H9 (cell line): ENCODE data around the gene MEGF9. TPM values are rescaled to one million over a fixed set of nuclear protein-coding genes. Genes with fewer than 3 reads are reported as not detected.

Experiments
- DNase-seq: peaks from one replicate; pipeline ENCODE4 v3.0.0-alpha.2; 2017
- H2AFZ ChIP-seq: one replicate; pipeline ENCODE4 v1.6.1; 2013; ENCODE audit warnings: mild to moderate bottlenecking, low read length, control low read depth, moderate library complexity
- H2AK5ac ChIP-seq: 2 replicates; pipeline ENCODE4 v1.6.1; 2013; ENCODE audit warnings: low read length, control low read depth, mixed read lengths; ENCODE audit not compliant: insufficient read length
- H2BK120ac ChIP-seq: one replicate; pipeline ENCODE4 v1.6.1; 2013; ENCODE audit warnings: low read depth, mild to moderate bottlenecking, low read length, control low read depth, inconsistent platforms; ENCODE audit not compliant: poor library complexity, severe bottlenecking
- H2BK12ac ChIP-seq: 2 replicates; pipeline ENCODE4 v1.6.1; 2013; ENCODE audit warnings: low read length, control low read depth, mixed read lengths, low read depth; ENCODE audit not compliant: insufficient read length
- H2BK15ac ChIP-seq: 2 replicates; pipeline ENCODE4 v1.6.1; 2013; ENCODE audit warnings: low read depth, low read length, control low read depth
- H2BK20ac ChIP-seq: one replicate; pipeline ENCODE4 v1.6.1; 2013; ENCODE audit warnings: low read depth, mild to moderate bottlenecking, low read length, control low read depth, inconsistent platforms; ENCODE audit not compliant: poor library complexity, severe bottlenecking
- H2BK5ac ChIP-seq: 2 replicates; pipeline ENCODE4 v1.6.1; 2013; ENCODE audit warnings: low read length, control low read depth, mixed read lengths; ENCODE audit not compliant: insufficient read length
- H3K14ac ChIP-seq: 2 replicates; pipeline ENCODE4 v1.6.1; 2013; ENCODE audit warnings: low read length, control low read depth; ENCODE audit not compliant: insufficient read depth
- H3K18ac ChIP-seq: 2 replicates; pipeline ENCODE4 v1.6.1; 2013; ENCODE audit warnings: low read depth, mild to moderate bottlenecking, mixed read lengths, low read length, control low read depth; ENCODE audit not compliant: insufficient read length
- H3K23ac ChIP-seq: 2 replicates; pipeline ENCODE4 v1.6.1; 2013; ENCODE audit warnings: low read length, control low read depth, mixed read lengths, low read depth; ENCODE audit not compliant: insufficient read length
- H3K23me2 ChIP-seq: 2 replicates; pipeline ENCODE4 v1.6.1; 2013; ENCODE audit warnings: low read depth, mild to moderate bottlenecking, mixed read lengths, low read length, control low read depth; ENCODE audit not compliant: insufficient read length, poor library complexity, severe bottlenecking
- H3K27ac ChIP-seq: 2 replicates; pipeline ENCODE4 v1.5.1; 2013; ENCODE audit warnings: low read length, control low read depth, mixed read lengths, low read depth; ENCODE audit not compliant: insufficient read length
- H3K27me3 ChIP-seq: 2 replicates; pipeline ENCODE4 v1.6.1; 2013; ENCODE audit warnings: low read length, control low read depth, inconsistent platforms; ENCODE audit not compliant: insufficient read depth
- H3K4ac ChIP-seq: 2 replicates; pipeline ENCODE4 v1.6.1; 2013; ENCODE audit warnings: low read depth, mild to moderate bottlenecking, control low read depth, inconsistent platforms, low read length, moderate library complexity
- H3K4me1 ChIP-seq: 2 replicates; pipeline ENCODE4 v1.6.1; 2013; ENCODE audit warnings: low read length, control low read depth, inconsistent platforms; ENCODE audit not compliant: insufficient read depth
- H3K4me2 ChIP-seq: 2 replicates; pipeline ENCODE4 v1.6.1; 2013; ENCODE audit warnings: low read length, control low read depth, mixed read lengths; ENCODE audit not compliant: insufficient read length, insufficient read depth
- H3K56ac ChIP-seq: 2 replicates; pipeline ENCODE4 v1.6.1; 2013; ENCODE audit warnings: low read depth, mild to moderate bottlenecking, mixed read lengths, low read length, control low read depth; ENCODE audit not compliant: insufficient read length
- H3K79me1 ChIP-seq: 2 replicates; pipeline ENCODE4 v1.6.1; 2013; ENCODE audit warnings: low read depth, mild to moderate bottlenecking, moderate library complexity, low read length, control low read depth, inconsistent platforms; ENCODE audit not compliant: insufficient read depth, poor library complexity, severe bottlenecking
- H3K79me2 ChIP-seq: 2 replicates; pipeline ENCODE4 v1.6.1; 2013; ENCODE audit warnings: low read length, control low read depth, inconsistent platforms; ENCODE audit not compliant: insufficient read depth
- H3K9ac ChIP-seq: 2 replicates; pipeline ENCODE4 v1.6.1; 2013; ENCODE audit warnings: low read length, control low read depth, mixed read lengths; ENCODE audit not compliant: insufficient read length; ENCODE audit errors: extremely low read depth
- H3K9me3 ChIP-seq: one replicate; pipeline ENCODE4 v1.6.1; 2013; ENCODE audit warnings: low read depth, low read length, inconsistent platforms; ENCODE audit not compliant: control insufficient read depth
- H3T11ph ChIP-seq: one replicate; pipeline ENCODE4 v1.6.1; 2013; ENCODE audit warnings: mild to moderate bottlenecking, low read length, control low read depth, inconsistent platforms
- H4K20me1 ChIP-seq: one replicate; pipeline ENCODE4 v1.6.1; 2013; ENCODE audit not compliant: control insufficient read depth, insufficient read length, insufficient read depth
- H4K5ac ChIP-seq: 2 replicates; pipeline ENCODE4 v1.6.1; 2013; ENCODE audit warnings: low read depth, mild to moderate bottlenecking, mixed read lengths, low read length, control low read depth; ENCODE audit not compliant: insufficient read length
- H4K8ac ChIP-seq: replicated peaks from 2 replicates; pipeline ENCODE4 v1.6.1; 2013; ENCODE audit warnings: low read length, control low read depth, mixed read lengths, low read depth; ENCODE audit not compliant: insufficient read length
- H4K91ac ChIP-seq: 2 replicates; pipeline ENCODE4 v1.6.1; 2013; ENCODE audit warnings: low read depth, mild to moderate bottlenecking, moderate library complexity, mixed read lengths, low read length, control low read depth; ENCODE audit not compliant: insufficient read length
- H3K27ac Mint-ChIP-seq, 3 experiments: 2 replicates in 2 of 3; 3 replicates in 1 of 3; pipeline ENCODE4 v1.8.0; 2020 to 2021; ENCODE audit warnings: mixed read lengths in 3 of 3, mild to moderate bottlenecking in 1 of 3, moderate library complexity in 1 of 3
- H3K27me3 Mint-ChIP-seq: 2 replicates; pipeline ENCODE4 v1.8.0; 2021; ENCODE audit warnings: low read depth, mild to moderate bottlenecking, moderate library complexity, mixed read lengths
- H3K36me3 Mint-ChIP-seq, 3 experiments: 2 replicates in 2 of 3; 3 replicates in 1 of 3; pipeline ENCODE4 v1.8.0; 2020 to 2021; ENCODE audit warnings: low read depth in 3 of 3, mixed read lengths in 3 of 3; ENCODE audit not compliant: insufficient read depth in 1 of 3
- H3K4me1 Mint-ChIP-seq, 2 experiments: 2 replicates each; pipeline ENCODE4 v1.8.0; 2020; ENCODE audit warnings: mixed read lengths in 2 of 2
- H3K4me3 Mint-ChIP-seq, 2 experiments: 2 replicates in 1 of 2; 3 replicates in 1 of 2; pipeline ENCODE4 v1.8.0; 2020 to 2021; ENCODE audit warnings: mild to moderate bottlenecking in 2 of 2, mixed read lengths in 2 of 2, moderate library complexity in 1 of 2
- H3K9me3 Mint-ChIP-seq, 2 experiments: 2 replicates in 1 of 2; 3 replicates in 1 of 2; pipeline ENCODE4 v1.8.0; 2020; ENCODE audit warnings: mild to moderate bottlenecking in 2 of 2, mixed read lengths in 2 of 2, moderate library complexity in 1 of 2
- WGBS: extraction: QIAGEN DNeasy Blood & Tissue Kit; methylation state at CpG from one replicate; pipeline ENCODE4 v1.1.7; 2013; ENCODE audit warnings: missing lambda C conversion rate, low lambda C conversion rate, mixed read lengths; ENCODE audit not compliant: insufficient read length; ENCODE audit errors: extremely low coverage; 5-methylcytosine and 5-hydroxymethylcytosine counted together
- total RNA-seq: library from RNA; stranded (reverse); gene quantifications from 2 replicates; pipeline ENCODE4 v1.2.1, GENCODE V29; 2021
- TF ChIP-seq, protein P1 (sequence below): fragments of 200-600 bp; sonication (generic); conservative IDR thresholded peaks from 3 replicates; pipeline ENCODE4 v1.8.0; 2021; ENCODE audit warnings: antibody characterized with exemption, mild to moderate bottlenecking

The MEGF9 gene
- total RNA-seq, 1 experiment from 2014 or later = 0.94 TPM

DNA sequence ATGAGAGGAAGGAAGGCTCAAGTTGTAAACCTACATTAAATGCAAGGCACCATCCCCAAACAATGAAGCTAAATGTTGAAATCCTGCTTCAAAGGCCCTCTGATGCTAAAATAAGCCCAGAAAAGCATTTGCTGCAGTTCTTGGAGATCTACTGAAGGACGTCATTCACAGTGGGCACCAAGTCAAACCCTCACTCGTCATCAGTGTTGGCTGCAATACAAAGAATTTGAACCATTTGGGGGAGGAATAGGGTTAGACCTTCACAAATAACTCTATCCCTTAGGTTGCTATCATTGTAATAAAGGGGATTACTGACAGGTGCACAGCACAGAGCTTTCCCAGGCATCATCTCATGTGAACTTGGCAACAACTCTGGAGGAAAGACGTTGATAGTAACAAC, 9.3 kb upstream of the MEGF9 start:
- no peaks in the 10 kb centered on the region for H3K4me1 Mint-ChIP-seq
- no peak overlapping the region for H2BK5ac ChIP-seq
- no peaks in the 10 kb centered on the region for H3K79me2 ChIP-seq
- no peaks in the 10 kb centered on the region for H3K27me3 ChIP-seq
- no peak overlapping the region for H2BK12ac ChIP-seq
- no peak overlapping the region for H3K14ac ChIP-seq
- H3K27ac ChIP-seq = no peak overlapping the region
- no peak overlapping the region for H2BK15ac ChIP-seq
- H3K4me2 ChIP-seq = no peak overlapping the region
- H3K56ac ChIP-seq = no peak overlapping the region
- H3K9me3 Mint-ChIP-seq = no peaks in the 10 kb centered on the region
- H3K18ac ChIP-seq = no peak overlapping the region
- no peak overlapping the region for H2AK5ac ChIP-seq
- no peak for DNase-seq
- H3K79me1 ChIP-seq = no peaks in the 10 kb centered on the region
- H2BK20ac ChIP-seq = no peak overlapping the region
- no peaks in the 10 kb centered on the region for H3K4me1 ChIP-seq
- H3K36me3 Mint-ChIP-seq = no peaks in the 10 kb centered on the region
- no peak overlapping the region for H2AFZ ChIP-seq
- H3K23me2 ChIP-seq = no peaks in the 10 kb centered on the region
- no peak overlapping the region for H4K91ac ChIP-seq
- H3K4ac ChIP-seq = no peak overlapping the region
- no peak overlapping the region for H2BK120ac ChIP-seq
- no peak overlapping the region for H3K27ac Mint-ChIP-seq
- no peak overlapping the region for H3K9ac ChIP-seq
- H3K27me3 Mint-ChIP-seq = peaks cover 12% of the 10 kb centered on the region
- TF ChIP-seq, protein P1, sequence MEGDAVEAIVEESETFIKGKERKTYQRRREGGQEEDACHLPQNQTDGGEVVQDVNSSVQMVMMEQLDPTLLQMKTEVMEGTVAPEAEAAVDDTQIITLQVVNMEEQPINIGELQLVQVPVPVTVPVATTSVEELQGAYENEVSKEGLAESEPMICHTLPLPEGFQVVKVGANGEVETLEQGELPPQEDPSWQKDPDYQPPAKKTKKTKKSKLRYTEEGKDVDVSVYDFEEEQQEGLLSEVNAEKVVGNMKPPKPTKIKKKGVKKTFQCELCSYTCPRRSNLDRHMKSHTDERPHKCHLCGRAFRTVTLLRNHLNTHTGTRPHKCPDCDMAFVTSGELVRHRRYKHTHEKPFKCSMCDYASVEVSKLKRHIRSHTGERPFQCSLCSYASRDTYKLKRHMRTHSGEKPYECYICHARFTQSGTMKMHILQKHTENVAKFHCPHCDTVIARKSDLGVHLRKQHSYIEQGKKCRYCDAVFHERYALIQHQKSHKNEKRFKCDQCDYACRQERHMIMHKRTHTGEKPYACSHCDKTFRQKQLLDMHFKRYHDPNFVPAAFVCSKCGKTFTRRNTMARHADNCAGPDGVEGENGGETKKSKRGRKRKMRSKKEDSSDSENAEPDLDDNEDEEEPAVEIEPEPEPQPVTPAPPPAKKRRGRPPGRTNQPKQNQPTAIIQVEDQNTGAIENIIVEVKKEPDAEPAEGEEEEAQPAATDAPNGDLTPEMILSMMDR = no peak
- no peak overlapping the region for H3K4me3 Mint-ChIP-seq
- no CpG with 5 or more reads among the region's 3 CpGs for WGBS
- H4K20me1 ChIP-seq = no peaks in the 10 kb centered on the region
- no peaks in the 10 kb centered on the region for H3K9me3 ChIP-seq
- H4K5ac ChIP-seq = no peak overlapping the region
- no peak overlapping the region for H3K23ac ChIP-seq
- no peak overlapping the region for H4K8ac ChIP-seq
- no peak overlapping the region for H3T11ph ChIP-seq
